Epithelial cell of proximal tubule (primary cell): ENCODE results near the gene REN. TPM values are rescaled to one million over a fixed set of nuclear protein-coding genes. Genes with fewer than 3 reads are reported as not detected.

Source experiments
- DNase-seq: peaks from one replicate; pipeline ENCODE4 v3.0.0-alpha.2; 2011; ENCODE audit warnings: low read depth
- H3K4me3 ChIP-seq: 2 replicates; pipeline ENCODE4 v1.5.1; 2011; ENCODE audit warnings: low read depth, mild to moderate bottlenecking, low read length
- total RNA-seq: library from RNA; depleted of rRNA; stranded (reverse); fragments of >200 nt; gene quantifications from 2 replicates; pipeline ENCODE4 v1.2.3, GENCODE V29; 2015
- TF ChIP-seq, protein P1 (sequence below): conservative IDR thresholded peaks from 2 replicates; pipeline ENCODE4 v1.5.1; 2012; ENCODE audit warnings: low read depth, mild to moderate bottlenecking, low read length

The REN gene
- total RNA-seq, 1 donor from 2014 or later: 0.12 TPM

DNA sequence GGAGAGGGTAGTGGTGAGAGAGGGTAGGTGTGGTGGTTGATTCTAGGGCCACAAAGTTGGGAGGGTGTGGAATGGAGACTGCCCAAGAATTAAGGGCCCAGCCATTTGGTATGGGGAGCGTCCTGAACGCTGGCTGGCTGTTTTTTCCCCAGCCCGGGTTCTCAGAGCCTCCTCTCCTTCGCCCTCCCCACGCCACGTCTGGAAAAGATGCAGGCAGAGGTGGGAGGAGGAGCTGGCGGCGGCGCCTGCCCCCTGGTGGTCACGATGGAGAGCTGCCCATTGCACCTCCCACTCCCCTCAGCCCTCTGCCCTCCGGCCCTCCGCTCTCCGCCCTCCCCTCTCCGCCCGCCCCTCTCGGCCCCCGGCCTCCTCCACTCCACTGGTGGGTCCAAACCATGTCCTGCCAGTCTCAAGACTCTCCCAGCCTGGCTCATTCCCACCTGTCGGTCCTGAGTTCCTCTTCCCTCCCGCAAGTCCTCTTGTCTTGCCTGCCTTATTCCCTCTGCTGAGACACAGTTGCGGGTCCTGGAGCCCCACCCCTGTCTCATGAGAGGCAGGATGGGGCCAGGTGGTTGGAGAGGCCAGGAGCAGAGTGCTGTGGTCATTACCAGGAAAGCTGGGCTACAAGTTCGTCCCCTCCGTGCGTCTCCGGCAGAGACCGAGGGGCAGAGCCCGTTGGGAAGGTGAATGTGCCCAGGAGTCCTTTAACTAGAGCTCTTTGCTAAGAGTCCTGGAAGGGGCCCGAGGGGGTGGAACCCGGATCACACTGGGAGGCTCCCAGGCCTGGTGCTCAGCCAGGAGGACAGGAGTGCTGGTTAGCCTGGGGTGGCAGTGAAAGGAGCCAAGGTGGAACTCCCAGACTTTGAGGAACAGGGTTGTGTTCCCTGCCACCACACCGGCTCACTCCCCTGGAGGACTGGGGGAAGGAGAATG lies 36.9 kb downstream of the REN start:
- TF ChIP-seq, protein P1, sequence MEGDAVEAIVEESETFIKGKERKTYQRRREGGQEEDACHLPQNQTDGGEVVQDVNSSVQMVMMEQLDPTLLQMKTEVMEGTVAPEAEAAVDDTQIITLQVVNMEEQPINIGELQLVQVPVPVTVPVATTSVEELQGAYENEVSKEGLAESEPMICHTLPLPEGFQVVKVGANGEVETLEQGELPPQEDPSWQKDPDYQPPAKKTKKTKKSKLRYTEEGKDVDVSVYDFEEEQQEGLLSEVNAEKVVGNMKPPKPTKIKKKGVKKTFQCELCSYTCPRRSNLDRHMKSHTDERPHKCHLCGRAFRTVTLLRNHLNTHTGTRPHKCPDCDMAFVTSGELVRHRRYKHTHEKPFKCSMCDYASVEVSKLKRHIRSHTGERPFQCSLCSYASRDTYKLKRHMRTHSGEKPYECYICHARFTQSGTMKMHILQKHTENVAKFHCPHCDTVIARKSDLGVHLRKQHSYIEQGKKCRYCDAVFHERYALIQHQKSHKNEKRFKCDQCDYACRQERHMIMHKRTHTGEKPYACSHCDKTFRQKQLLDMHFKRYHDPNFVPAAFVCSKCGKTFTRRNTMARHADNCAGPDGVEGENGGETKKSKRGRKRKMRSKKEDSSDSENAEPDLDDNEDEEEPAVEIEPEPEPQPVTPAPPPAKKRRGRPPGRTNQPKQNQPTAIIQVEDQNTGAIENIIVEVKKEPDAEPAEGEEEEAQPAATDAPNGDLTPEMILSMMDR: peak; percentile 79
- no peak for DNase-seq
- H3K4me3 ChIP-seq: peak overlapping the region; percentile 51

DNA sequence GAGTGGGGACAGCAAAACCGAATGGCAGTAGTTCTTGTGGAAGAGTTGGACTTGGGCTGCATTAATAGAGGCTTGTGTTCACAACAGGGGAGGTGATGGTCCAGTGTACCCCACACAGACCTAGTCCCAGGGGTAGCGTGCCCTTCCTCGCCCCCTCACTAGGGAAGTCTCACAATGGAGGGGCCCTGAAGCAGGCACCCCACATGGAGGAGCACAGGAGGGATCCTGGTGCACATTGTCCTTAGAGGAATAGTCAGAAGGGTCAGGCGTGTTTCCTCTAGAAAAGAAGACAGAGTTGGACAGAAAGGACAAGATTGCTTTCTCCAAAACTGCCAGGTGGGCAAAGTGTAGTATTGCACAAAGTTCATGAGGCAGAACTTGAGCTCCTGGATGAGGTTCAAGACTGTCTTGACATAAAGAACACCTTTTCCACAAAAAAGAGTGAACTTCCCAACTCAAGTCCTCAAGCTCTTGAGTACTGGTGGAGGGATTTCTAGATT lies 37.6 kb downstream of the REN start:
- DNase-seq: no peak
- no peak overlapping the region for H3K4me3 ChIP-seq
- TF ChIP-seq, protein P1: no peak

DNA sequence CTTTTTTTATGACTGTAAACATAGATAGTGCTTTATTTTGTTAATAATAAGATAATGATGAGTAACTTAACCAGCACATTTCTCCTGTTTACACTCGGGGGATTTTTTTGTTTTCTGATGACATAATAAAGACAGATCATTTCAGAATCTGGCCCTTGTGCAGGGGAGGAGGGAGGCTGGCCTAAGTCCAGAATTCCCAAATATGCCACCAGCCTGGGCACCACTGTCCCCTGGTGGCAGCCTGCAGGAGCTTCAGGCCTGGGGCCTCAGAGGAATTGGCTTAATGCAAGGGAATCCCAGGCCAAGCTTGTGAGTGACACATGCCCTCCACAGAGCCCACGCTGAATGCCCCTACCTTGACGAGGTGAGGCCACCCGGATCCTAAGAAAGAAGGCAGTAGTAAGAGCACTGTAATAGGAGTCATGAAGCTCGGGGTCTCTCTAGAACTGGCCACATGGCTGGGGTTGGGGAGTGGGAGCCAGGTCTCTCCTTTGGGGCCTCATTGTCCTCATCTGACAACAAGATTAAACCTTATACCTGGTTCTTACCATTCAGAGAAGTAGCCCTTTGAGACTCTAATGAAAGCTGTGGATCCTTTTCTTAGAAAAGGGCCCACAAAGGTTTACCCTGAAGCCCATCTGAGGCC lies 38.4 kb downstream of the REN start:
- TF ChIP-seq, protein P1: peak; percentile 98
- no peak for DNase-seq
- no peak overlapping the region for H3K4me3 ChIP-seq

DNA sequence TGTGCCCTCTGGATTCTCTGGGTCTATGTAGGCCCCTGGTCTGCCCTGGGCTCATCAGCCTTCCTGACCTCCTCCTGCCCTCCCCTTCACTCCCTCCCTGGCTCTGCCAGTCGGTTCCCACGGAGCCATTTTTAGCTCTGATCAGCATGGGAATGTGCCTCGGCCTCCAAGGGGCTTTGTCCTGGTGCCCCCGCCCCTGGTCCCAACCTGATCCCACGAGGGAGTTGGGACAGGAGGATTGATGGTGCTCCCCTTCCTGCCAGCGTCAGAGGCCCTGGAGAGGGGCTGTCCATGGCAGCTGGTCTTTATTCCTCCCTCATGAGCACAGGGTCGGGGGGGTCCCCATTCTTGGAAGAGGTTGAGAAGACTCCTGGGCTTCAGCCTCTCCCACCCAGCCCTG lies 39.2 kb downstream of the REN start:
- TF ChIP-seq, protein P1: no peak
- H3K4me3 ChIP-seq: no peak overlapping the region
- no peak for DNase-seq

DNA sequence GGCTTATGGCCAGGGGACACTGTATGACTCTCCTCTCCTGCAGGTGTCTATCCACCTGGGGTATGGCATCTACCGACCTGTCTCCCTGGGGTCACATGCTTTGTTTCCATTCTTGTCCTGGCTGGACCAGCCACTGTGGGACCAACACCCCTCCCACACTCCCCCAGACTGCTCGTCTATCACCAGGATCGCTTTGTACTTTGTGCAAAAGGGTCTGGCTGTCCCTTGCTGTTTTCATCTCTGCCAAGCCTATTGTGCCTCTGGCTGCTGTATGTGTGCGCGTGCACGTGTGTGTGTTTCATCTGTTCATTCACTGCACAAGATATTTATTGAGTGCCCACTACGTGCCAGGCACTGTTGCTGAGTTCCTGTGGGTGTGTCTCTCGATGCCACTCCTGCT lies 39.8 kb downstream of the REN start:
- DNase-seq: no peak
- TF ChIP-seq, protein P1: no peak
- H3K4me3 ChIP-seq: no peak overlapping the region

DNA sequence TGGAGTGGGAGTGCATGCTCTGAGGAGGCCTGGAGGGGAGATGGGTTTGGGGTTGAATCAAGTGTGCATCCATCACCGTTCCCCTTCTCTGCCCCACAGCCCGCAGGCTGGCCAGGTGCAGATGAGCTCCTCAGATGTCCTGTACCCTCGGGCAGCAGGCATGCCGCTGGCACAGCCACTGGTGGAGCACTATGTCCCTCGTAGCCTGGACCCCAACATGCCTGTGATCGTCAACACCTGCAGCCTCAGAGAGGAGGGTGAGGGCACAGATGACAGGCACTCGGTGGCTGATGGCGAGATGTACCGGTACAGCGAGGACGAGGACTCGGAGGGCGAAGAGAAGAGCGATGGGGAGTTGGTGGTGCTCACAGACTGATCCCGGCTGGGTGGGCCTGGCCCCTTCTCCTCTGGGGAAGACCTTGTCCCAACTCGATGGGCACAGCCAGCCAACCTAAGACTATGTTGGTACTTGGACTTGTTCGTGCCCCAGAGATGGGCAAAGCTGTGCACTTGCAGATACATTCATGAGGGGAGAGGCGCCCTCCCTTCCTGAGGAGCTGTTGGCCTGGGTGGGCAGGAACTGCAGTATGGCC lies 40.3 kb downstream of the REN start:
- H3K4me3 ChIP-seq: no peak overlapping the region
- TF ChIP-seq, protein P1: no peak
- no peak for DNase-seq
